COLO668 (cell line): Measurements from ENCODE around the gene PIBF1.
"Not testable (repeated sequence)": the region's sequence is repeated elsewhere in the genome, so short reads cannot be mapped to it uniquely, and the experiment has no call there.

ENCODE experiments used
- DNase-seq: peaks from one replicate; lab custom pipeline; 2025; ENCODE audit not compliant: unreplicated experiment; lab: John Stamatoyannopoulos, UW

Gene PIBF1

GRCh38 chr13:72781451-72782439 is at the start of gene PIBF1, which contains the start of gene DIS3:
Gene PIBF1, plus strand, starts transcription at chr13:72782133. Its CDS starts 1,337 bp downstream, at chr13:72783470.
Gene DIS3, minus strand, starts transcription at chr13:72781900. Its CDS starts 68 bp downstream, at chr13:72781832.
- peak; percentile 100 for DNase-seq

- DNase-seq, result no peak
These were observed 44.9 kb upstream of the PIBF1 start for GRCh38 chr13:72737033-72737432.

GRCh38 chr13:72740015-72740414 is 41.9 kb upstream of the PIBF1 start:
- DNase-seq, result no peak

GRCh38 chr13:72745260-72745659 is 36.7 kb upstream of the PIBF1 start:
- DNase-seq, result no peak

GRCh38 chr13:72751220-72751619 is 30.7 kb upstream of the PIBF1 start:
- no peak for DNase-seq

GRCh38 chr13:72754111-72754510 is 27.8 kb upstream of the PIBF1 start:
- no peak for DNase-seq

- no peak for DNase-seq
These were observed 24.0 kb upstream of the PIBF1 start for GRCh38 chr13:72757792-72758535.

GRCh38 chr13:72760189-72760588 is 21.7 kb upstream of the PIBF1 start:
- DNase-seq, result no peak

GRCh38 chr13:72763411-72763810 is 18.5 kb upstream of the PIBF1 start:
- DNase-seq, result no peak

- DNase-seq, result no peak
These were observed 7.9 kb upstream of the PIBF1 start for GRCh38 chr13:72774019-72774418.

- no peak for DNase-seq
These were observed 784 bp downstream of the PIBF1 start for GRCh38 chr13:72782717-72783116.

GRCh38 chr13:72784679-72785078 is 2.7 kb downstream of the PIBF1 start:
- not testable (repeated sequence) for DNase-seq

- no peak for DNase-seq
These were observed 6.9 kb downstream of the PIBF1 start for GRCh38 chr13:72788831-72789230.

- DNase-seq, result no peak
These were observed 10.7 kb downstream of the PIBF1 start for GRCh38 chr13:72792640-72793039.

- DNase-seq, result no peak
These were observed 16.9 kb downstream of the PIBF1 start for GRCh38 chr13:72798817-72799216.

GRCh38 chr13:72804301-72804700 is 22.4 kb downstream of the PIBF1 start:
- no peak for DNase-seq

GRCh38 chr13:72805676-72806346 is 23.9 kb downstream of the PIBF1 start:
- no peak for DNase-seq

GRCh38 chr13:72806514-72806913 is 24.6 kb downstream of the PIBF1 start:
- not testable (repeated sequence) for DNase-seq

GRCh38 chr13:72808917-72809500 is 27.1 kb downstream of the PIBF1 start:
- no peak for DNase-seq

- no peak for DNase-seq
These were observed 38.4 kb downstream of the PIBF1 start for GRCh38 chr13:72820156-72820897.
